ENCODE measurements around the gene EGF.

The EGF gene

GRCh38 chr4:109944591-109944990, 31.9 kb downstream of the EGF start:
- TF ChIP-seq SNAI2 (CRISPR knock-in tag; IDR thresholded peaks at IDR 0.05) (no peak), ZC3H10 (CRISPR knock-in tag; IDR thresholded peaks at IDR 0.05) (no peak), RARB (CRISPR knock-in tag; IDR thresholded peaks at IDR 0.05) (no peak), POU6F1 (CRISPR knock-in tag; IDR thresholded peaks at IDR 0.05; ENCODE audit: borderline replicate concordance, low read depth) (no peak), TCF4 (CRISPR knock-in tag; IDR thresholded peaks at IDR 0.05; ENCODE audit: borderline replicate concordance) (no peak), ARNTL (CRISPR knock-in tag; IDR thresholded peaks at IDR 0.05; ENCODE audit: borderline replicate concordance, low read depth) (no peak), ZFP3 (CRISPR knock-in tag; IDR thresholded peaks at IDR 0.05) (no peak), ZNF8 (CRISPR knock-in tag; IDR thresholded peaks at IDR 0.05) (no peak), ISL1 (CRISPR knock-in tag; IDR thresholded peaks at IDR 0.05) (no peak), CSDC2 (CRISPR knock-in tag; IDR thresholded peaks at IDR 0.05) (no peak), GLIS3 (CRISPR knock-in tag; IDR thresholded peaks at IDR 0.05) (no peak), PPARA (CRISPR knock-in tag; IDR thresholded peaks at IDR 0.05; ENCODE audit: borderline replicate concordance) (no peak)
- TF ChIP-seq, protein P1, sequence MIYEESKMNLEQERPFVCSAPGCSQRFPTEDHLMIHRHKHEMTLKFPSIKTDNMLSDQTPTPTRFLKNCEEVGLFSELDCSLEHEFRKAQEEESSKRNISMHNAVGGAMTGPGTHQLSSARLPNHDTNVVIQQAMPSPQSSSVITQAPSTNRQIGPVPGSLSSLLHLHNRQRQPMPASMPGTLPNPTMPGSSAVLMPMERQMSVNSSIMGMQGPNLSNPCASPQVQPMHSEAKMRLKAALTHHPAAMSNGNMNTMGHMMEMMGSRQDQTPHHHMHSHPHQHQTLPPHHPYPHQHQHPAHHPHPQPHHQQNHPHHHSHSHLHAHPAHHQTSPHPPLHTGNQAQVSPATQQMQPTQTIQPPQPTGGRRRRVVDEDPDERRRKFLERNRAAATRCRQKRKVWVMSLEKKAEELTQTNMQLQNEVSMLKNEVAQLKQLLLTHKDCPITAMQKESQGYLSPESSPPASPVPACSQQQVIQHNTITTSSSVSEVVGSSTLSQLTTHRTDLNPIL (CRISPR knock-in tag; IDR thresholded peaks at IDR 0.05; ENCODE audit: low read depth) = no peak
- TF ChIP-seq, protein P2, sequence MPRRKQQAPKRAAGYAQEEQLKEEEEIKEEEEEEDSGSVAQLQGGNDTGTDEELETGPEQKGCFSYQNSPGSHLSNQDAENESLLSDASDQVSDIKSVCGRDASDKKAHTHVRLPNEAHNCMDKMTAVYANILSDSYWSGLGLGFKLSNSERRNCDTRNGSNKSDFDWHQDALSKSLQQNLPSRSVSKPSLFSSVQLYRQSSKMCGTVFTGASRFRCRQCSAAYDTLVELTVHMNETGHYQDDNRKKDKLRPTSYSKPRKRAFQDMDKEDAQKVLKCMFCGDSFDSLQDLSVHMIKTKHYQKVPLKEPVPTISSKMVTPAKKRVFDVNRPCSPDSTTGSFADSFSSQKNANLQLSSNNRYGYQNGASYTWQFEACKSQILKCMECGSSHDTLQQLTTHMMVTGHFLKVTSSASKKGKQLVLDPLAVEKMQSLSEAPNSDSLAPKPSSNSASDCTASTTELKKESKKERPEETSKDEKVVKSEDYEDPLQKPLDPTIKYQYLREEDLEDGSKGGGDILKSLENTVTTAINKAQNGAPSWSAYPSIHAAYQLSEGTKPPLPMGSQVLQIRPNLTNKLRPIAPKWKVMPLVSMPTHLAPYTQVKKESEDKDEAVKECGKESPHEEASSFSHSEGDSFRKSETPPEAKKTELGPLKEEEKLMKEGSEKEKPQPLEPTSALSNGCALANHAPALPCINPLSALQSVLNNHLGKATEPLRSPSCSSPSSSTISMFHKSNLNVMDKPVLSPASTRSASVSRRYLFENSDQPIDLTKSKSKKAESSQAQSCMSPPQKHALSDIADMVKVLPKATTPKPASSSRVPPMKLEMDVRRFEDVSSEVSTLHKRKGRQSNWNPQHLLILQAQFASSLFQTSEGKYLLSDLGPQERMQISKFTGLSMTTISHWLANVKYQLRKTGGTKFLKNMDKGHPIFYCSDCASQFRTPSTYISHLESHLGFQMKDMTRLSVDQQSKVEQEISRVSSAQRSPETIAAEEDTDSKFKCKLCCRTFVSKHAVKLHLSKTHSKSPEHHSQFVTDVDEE (CRISPR knock-in tag; IDR thresholded peaks at IDR 0.05) = no peak
- ATAC-seq = no peak

DNA sequence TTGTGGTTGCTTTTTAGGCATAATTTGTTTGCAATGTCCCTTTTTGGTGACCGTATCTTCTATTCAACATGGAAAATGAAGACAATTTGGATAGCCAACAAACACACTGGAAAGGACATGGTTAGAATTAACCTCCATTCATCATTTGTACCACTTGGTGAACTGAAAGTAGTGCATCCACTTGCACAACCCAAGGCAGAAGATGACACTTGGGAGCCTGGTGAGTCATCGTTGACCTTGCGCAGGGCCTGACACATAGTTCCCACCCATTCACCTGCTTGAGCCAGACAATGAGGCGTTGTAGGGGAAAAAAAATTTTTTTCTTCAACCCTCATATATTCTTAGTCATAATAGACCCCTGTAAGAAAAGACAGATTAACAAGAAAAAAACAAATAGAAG, 32.4 kb downstream of the EGF start:
- no peak for ATAC-seq
- no peak for TF ChIP-seq ISL1 (CRISPR knock-in tag; IDR thresholded peaks at IDR 0.05)
- no peak for TF ChIP-seq ARNTL (CRISPR knock-in tag; IDR thresholded peaks at IDR 0.05; ENCODE audit: borderline replicate concordance, low read depth)
- TF ChIP-seq SNAI2 (CRISPR knock-in tag; IDR thresholded peaks at IDR 0.05) = no peak
- TF ChIP-seq ZNF565 (CRISPR knock-in tag; conservative IDR thresholded peaks at IDR 0.05; ENCODE audit: low read depth) = no peak
- no peak for TF ChIP-seq ZFP30 (CRISPR knock-in tag; IDR thresholded peaks at IDR 0.05)
- no peak for TF ChIP-seq CSDC2 (CRISPR knock-in tag; IDR thresholded peaks at IDR 0.05)
- no peak for TF ChIP-seq TOX (CRISPR knock-in tag; IDR thresholded peaks at IDR 0.05; ENCODE audit: borderline replicate concordance)
- TF ChIP-seq OSR1 (CRISPR knock-in tag; IDR thresholded peaks at IDR 0.05) = no peak
- no peak for TF ChIP-seq BACH2 (CRISPR knock-in tag; IDR thresholded peaks at IDR 0.05; ENCODE audit: borderline replicate concordance)

- TF ChIP-seq RARB (CRISPR knock-in tag; IDR thresholded peaks at IDR 0.05) = no peak
- no peak for TF ChIP-seq BACH2 (CRISPR knock-in tag; IDR thresholded peaks at IDR 0.05; ENCODE audit: borderline replicate concordance)
- no peak for TF ChIP-seq ZNF70 (CRISPR knock-in tag; IDR thresholded peaks at IDR 0.05)
- no peak for TF ChIP-seq TOX (CRISPR knock-in tag; IDR thresholded peaks at IDR 0.05; ENCODE audit: borderline replicate concordance)
- no peak for TF ChIP-seq ESRRG (CRISPR knock-in tag; IDR thresholded peaks at IDR 0.05)
- no peak for TF ChIP-seq ARNTL (CRISPR knock-in tag; IDR thresholded peaks at IDR 0.05; ENCODE audit: borderline replicate concordance, low read depth)
- no peak for TF ChIP-seq CSRNP3 (CRISPR knock-in tag; IDR thresholded peaks at IDR 0.05)
- TF ChIP-seq ZNF565 (CRISPR knock-in tag; conservative IDR thresholded peaks at IDR 0.05; ENCODE audit: low read depth) = no peak
- TF ChIP-seq ZC3H10 (CRISPR knock-in tag; IDR thresholded peaks at IDR 0.05) = no peak
- TF ChIP-seq POU6F1 (CRISPR knock-in tag; IDR thresholded peaks at IDR 0.05; ENCODE audit: borderline replicate concordance, low read depth) = no peak
- TF ChIP-seq OSR1 (CRISPR knock-in tag; IDR thresholded peaks at IDR 0.05) = no peak
- TF ChIP-seq, protein P2 (CRISPR knock-in tag; IDR thresholded peaks at IDR 0.05) = no peak
- TF ChIP-seq SNAI2 (CRISPR knock-in tag; IDR thresholded peaks at IDR 0.05) = no peak
- no peak for ATAC-seq
These were observed 33.4 kb downstream of the EGF start for GRCh38 chr4:109946120-109946519.

All from SK-N-SH treated with all-trans-retinoic acid at 6 μM for 48 hours (cell line).